Uterus (tissue), 2 donors: ENCODE data around the gene ERVW-1.

ENCODE experiments used
- CTCF ChIP-seq, 4 experiments: fragments of 200-600 bp in 2 of 4; fragments of 450-650 bp in 2 of 4; sonication (generic) in 2 of 4; IDR thresholded peaks; one replicate each; pipeline ENCODE4 v1.5.1; 2016 to 2019; ENCODE audit warnings: antibody characterized with exemption in 4 of 4, mild to moderate bottlenecking in 2 of 4, moderate library complexity in 1 of 4
- POLR2A ChIP-seq, 2 donors: fragments of 450-650 bp; IDR thresholded peaks; one replicate each; pipeline ENCODE4 v1.6.1; 2016; ENCODE audit warnings: antibody characterized with exemption in 2 of 2, mild to moderate bottlenecking in 1 of 2, moderate library complexity in 1 of 2

GRCh38 chr7:92489634-92490033 lies 11.9 kb upstream of the ERVW-1 start:
- TF ChIP-seq POLR2A (IDR thresholded peaks at IDR 0.05) (no peak), CTCF (IDR thresholded peaks at IDR 0.05) (no peak)
